HFFc6 (cell line): ENCODE results near the gene FGFBP1. TPM values are rescaled to one million over a fixed set of nuclear protein-coding genes. Genes with fewer than 3 reads are reported as not detected.

ENCODE experiments used
- DNase-seq: peaks from one replicate; pipeline ENCODE4 v3.0.0-alpha.2; 2018
- H3K27ac Mint-ChIP-seq: 2 replicates; pipeline ENCODE4 v1.8.0; 2020; ENCODE audit warnings: mild to moderate bottlenecking, mixed read lengths
- H3K27me3 Mint-ChIP-seq: 2 replicates; pipeline ENCODE4 v1.8.0; 2021; ENCODE audit warnings: mild to moderate bottlenecking, moderate library complexity, mixed read lengths; ENCODE audit not compliant: insufficient read depth
- H3K36me3 Mint-ChIP-seq: 2 replicates; pipeline ENCODE4 v1.8.0; 2021; ENCODE audit warnings: low read depth, mixed read lengths
- H3K4me1 Mint-ChIP-seq: 2 replicates; pipeline ENCODE4 v1.8.0; 2020; ENCODE audit warnings: low read depth, mixed read lengths
- H3K4me3 Mint-ChIP-seq: 2 replicates; pipeline ENCODE4 v1.8.0; 2020; ENCODE audit warnings: mild to moderate bottlenecking, moderate library complexity, mixed read lengths
- H3K9me3 Mint-ChIP-seq: 2 replicates; pipeline ENCODE4 v1.8.0; 2020; ENCODE audit warnings: mild to moderate bottlenecking, mixed read lengths
- total RNA-seq, 6 experiments: library from RNA; stranded (reverse); fragmentation: NEBNext Ultra II Directional; extraction: Animal tissue kit (Norgen Biotek cat#: 25700); gene quantifications; 2 replicates in 1 of 6; 3 replicates in 5 of 6; pipeline ENCODE4 v1.2.3, GENCODE V29; 2021
- TF ChIP-seq, protein P1 (sequence below): fragments of 200-600 bp; sonication (generic); IDR thresholded peaks from 2 replicates; pipeline ENCODE4 v1.5.0; 2021; ENCODE audit warnings: antibody characterized with exemption, mild to moderate bottlenecking

FGFBP1 gene
- total RNA-seq, 6 experiments from 2014 or later = not detected

DNA sequence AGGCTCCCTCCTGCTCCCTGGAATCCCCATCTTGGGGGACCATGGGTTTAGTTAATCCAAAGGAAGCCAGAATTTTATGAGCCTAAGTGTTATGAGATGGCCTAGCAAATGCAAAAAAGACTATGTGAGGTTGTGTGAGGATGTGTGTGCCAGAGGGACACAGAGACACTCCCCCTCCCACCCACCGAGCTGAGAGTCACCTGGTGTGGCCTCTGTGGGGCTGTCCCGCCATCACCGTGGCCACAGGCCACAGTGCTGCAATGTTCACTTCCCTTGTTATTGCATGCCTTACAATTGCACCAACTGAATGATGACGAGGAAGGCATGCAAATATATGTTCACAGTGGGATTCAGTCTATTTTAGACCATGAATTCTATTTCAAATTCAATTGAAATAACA lies 25.0 kb upstream of the FGFBP1 start:
- Mint-ChIP-seq H3K4me1 (no peaks in the 10 kb centered on the region), H3K27me3 (peaks cover 25% of the 10 kb centered on the region)

DNA sequence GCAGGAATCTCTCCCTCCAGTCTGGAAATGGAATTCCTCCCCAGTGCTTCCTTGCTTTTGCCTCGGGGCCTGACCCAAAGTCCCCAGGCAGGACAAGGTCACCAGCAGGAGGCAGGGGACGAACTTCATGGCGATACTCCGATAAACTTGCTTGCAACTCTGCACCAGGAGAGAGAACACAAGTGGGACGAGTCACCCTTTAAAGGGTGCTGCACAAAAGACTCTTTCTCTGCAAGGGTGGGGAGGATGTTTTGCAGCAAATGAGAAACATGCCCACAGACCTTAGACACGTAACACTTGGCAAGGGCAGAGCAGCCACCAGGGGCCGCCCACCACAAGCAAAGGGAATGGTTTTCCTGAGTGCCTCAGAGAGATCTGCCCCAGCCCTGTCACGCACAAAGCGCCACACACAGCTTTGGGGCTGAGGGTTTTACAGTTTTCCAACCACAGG lies 24.5 kb upstream of the FGFBP1 start, which contains the start of gene FGFBP2:
TSS of gene FGFBP2 (minus strand) at position 175 of the 451 bp plus-strand sequence. CDS start at position 129, 46 bp downstream.
- no peaks in the 10 kb centered on the region for H3K4me1 Mint-ChIP-seq
- no peaks in the 10 kb centered on the region for H3K9me3 Mint-ChIP-seq
- TF ChIP-seq, protein P1, sequence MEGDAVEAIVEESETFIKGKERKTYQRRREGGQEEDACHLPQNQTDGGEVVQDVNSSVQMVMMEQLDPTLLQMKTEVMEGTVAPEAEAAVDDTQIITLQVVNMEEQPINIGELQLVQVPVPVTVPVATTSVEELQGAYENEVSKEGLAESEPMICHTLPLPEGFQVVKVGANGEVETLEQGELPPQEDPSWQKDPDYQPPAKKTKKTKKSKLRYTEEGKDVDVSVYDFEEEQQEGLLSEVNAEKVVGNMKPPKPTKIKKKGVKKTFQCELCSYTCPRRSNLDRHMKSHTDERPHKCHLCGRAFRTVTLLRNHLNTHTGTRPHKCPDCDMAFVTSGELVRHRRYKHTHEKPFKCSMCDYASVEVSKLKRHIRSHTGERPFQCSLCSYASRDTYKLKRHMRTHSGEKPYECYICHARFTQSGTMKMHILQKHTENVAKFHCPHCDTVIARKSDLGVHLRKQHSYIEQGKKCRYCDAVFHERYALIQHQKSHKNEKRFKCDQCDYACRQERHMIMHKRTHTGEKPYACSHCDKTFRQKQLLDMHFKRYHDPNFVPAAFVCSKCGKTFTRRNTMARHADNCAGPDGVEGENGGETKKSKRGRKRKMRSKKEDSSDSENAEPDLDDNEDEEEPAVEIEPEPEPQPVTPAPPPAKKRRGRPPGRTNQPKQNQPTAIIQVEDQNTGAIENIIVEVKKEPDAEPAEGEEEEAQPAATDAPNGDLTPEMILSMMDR = peak; percentile 75
- no peak within 1 kb of the TSS for H3K27ac Mint-ChIP-seq
- H3K27me3 Mint-ChIP-seq = peaks cover 25% of the 10 kb centered on the region
- H3K4me3 Mint-ChIP-seq = no peak within 1 kb of the TSS
- peak; percentile 41 for DNase-seq
- no peaks in the 10 kb centered on the region for H3K36me3 Mint-ChIP-seq

More for the DNA sequence above, 25.0 kb upstream of the FGFBP1 start:
- H3K9me3 Mint-ChIP-seq = no peaks in the 10 kb centered on the region
- TF ChIP-seq, protein P1 = no peak
- no peak overlapping the region for H3K27ac Mint-ChIP-seq
- no peak for DNase-seq
- no peak overlapping the region for H3K4me3 Mint-ChIP-seq
- H3K36me3 Mint-ChIP-seq = no peaks in the 10 kb centered on the region

DNA sequence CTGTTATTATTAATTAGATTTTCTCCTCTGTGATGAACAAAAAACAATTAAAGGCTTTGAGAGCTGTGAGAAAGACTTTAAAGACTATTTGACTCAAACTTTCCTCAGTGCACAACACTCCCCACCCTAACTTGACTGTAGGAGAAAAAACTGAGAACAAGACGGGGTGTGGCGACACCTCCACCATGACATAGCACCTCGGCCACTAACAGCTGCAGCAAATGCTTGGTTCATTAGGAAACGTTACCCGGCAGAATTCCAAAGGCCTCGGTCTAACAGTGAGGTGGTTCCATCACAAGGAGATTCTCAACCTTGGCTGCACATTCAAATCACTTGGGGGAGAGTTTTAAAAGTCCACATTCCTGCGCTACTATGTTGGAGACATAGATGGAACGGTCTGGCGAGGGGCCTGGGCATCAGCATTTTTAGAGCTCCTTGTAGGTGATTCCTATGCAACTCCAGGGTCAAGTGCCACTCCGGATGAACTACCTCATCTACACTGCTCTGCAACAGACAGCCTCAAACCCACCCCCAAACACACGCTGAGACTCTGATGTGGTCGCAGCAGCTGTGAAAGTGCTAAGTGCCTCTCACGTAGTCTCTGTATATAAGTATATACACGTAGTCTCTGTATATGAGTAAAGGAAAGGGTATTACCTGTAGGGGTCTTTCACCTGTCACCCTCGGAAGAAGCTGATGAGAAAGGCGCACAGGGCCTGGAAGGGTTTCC lies 23.4 kb upstream of the FGFBP1 start:
- DNase-seq = no peak
- Mint-ChIP-seq H3K36me3 (no peaks in the 10 kb centered on the region), H3K27me3 (peaks cover 23% of the 10 kb centered on the region), H3K4me3 (no peak overlapping the region), H3K4me1 (no peaks in the 10 kb centered on the region), H3K27ac (no peak overlapping the region), H3K9me3 (no peaks in the 10 kb centered on the region)
- TF ChIP-seq, protein P1 = no peak

DNA sequence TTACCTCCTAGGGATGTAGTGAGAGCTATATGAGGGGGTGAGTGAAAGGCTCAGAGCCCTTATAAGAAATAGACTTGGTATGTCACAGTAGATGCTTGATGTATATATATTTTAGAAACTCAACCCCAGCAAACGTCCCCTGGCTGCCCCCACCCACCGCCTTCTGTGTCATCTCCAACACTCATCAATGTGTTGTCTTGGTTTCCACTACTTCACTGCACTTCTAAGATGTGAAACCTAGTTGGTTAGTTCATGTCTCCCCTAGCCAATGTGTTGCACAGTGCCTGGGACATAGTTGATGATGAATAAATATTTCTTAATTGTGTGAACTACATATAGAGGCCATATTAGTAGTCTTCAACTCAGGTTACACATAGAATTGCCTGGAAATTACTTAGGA lies 20.0 kb upstream of the FGFBP1 start:
- Mint-ChIP-seq H3K4me3 (no peak overlapping the region), H3K27ac (no peak overlapping the region), H3K4me1 (no peaks in the 10 kb centered on the region), H3K9me3 (no peaks in the 10 kb centered on the region), H3K36me3 (no peaks in the 10 kb centered on the region), H3K27me3 (peaks cover 14% of the 10 kb centered on the region)
- no peak for DNase-seq
- TF ChIP-seq, protein P1 = no peak

DNA sequence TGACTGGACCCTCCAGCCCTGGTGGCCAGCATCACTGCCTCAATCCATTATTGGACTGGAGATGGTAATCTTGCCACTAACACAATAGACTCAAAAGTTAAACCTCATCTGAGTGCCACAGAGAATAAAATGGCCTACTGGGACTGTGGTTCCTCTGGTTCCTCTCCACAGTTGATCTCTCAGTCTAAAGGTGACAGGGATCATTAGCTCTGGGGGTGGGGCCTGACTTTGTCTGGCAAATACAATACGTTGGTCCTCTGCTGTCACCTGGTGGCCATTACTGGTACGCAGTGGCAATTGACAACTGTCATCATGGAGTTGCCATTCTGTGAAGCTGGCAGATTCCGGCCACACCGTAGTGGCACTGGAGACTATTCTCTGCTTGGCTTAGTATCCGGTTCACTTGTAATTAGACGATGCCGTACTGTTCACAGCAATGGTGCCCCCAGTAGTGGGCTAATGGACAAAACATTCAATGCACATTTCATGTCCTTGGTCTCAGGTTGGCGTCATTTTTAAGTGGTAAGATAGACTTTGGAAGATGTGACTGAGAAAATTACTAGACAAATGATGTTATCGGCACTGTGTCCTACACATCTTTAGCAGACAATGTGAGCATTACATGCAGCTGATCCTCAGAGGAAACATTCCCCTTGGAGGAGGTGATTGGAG lies 17.8 kb upstream of the FGFBP1 start:
- Mint-ChIP-seq H3K4me3 (no peak overlapping the region), H3K27ac (no peak overlapping the region), H3K36me3 (no peaks in the 10 kb centered on the region), H3K4me1 (no peaks in the 10 kb centered on the region), H3K9me3 (no peaks in the 10 kb centered on the region), H3K27me3 (peaks cover 9% of the 10 kb centered on the region)
- TF ChIP-seq, protein P1 = peak; percentile 96
- peak; percentile 39 for DNase-seq
